NCI-H526 (cell line): ENCODE measurements around the gene FGFR3.
A peak's percentile ranks its signal among the peaks of the same experiment; 100 is the strongest.

Experiments
- DNase-seq, 2 experiments: peaks; one replicate each; lab custom pipeline; 2025; lab: John Stamatoyannopoulos, UW

Gene FGFR3

GRCh38 chr4:1770245-1770644, 22.8 kb upstream of the FGFR3 start:
- DNase-seq = peak in 1 of 2 experiments; percentile 53

GRCh38 chr4:1770791-1771231, 22.3 kb upstream of the FGFR3 start:
- no peak for DNase-seq

- DNase-seq = no peak
These were observed 21.4 kb upstream of the FGFR3 start for GRCh38 chr4:1771555-1772305.

GRCh38 chr4:1772853-1773538, 20.1 kb upstream of the FGFR3 start:
- peak in 1 of 2 experiments; percentile 68 for DNase-seq

GRCh38 chr4:1773754-1774153, 19.3 kb upstream of the FGFR3 start:
- DNase-seq = no peak

GRCh38 chr4:1775731-1776500, 17.2 kb upstream of the FGFR3 start:
- DNase-seq = no peak

GRCh38 chr4:1776521-1777161, 16.5 kb upstream of the FGFR3 start:
- no peak for DNase-seq

GRCh38 chr4:1777822-1778641, 15.1 kb upstream of the FGFR3 start:
- peak in 1 of 2 experiments; percentile 42 for DNase-seq

- DNase-seq = no peak
These were observed 14.3 kb upstream of the FGFR3 start for GRCh38 chr4:1778642-1779392.

GRCh38 chr4:1779588-1780382, 13.3 kb upstream of the FGFR3 start:
- no peak for DNase-seq

GRCh38 chr4:1780435-1780834, 12.7 kb upstream of the FGFR3 start:
- DNase-seq = no peak

GRCh38 chr4:1783015-1783414, 10.1 kb upstream of the FGFR3 start:
- peak in 1 of 2 experiments; percentile 56 for DNase-seq

GRCh38 chr4:1783970-1784369, 9.1 kb upstream of the FGFR3 start:
- DNase-seq = no peak

- no peak for DNase-seq
These were observed 8.7 kb upstream of the FGFR3 start for GRCh38 chr4:1784395-1784788.

GRCh38 chr4:1784789-1785591, 8.1 kb upstream of the FGFR3 start:
- DNase-seq = no peak

GRCh38 chr4:1785592-1785991, 7.5 kb upstream of the FGFR3 start:
- no peak for DNase-seq

- DNase-seq = no peak
These were observed 6.3 kb upstream of the FGFR3 start for GRCh38 chr4:1786544-1787362.
